NCI-H524 (cell line): ENCODE results near the gene NDC80.

Experiments
- DNase-seq, 2 experiments: peaks; one replicate each; lab custom pipeline; 2025; lab: John Stamatoyannopoulos, UW

NDC80 gene

GRCh38 chr18:2571200-2572170 is at the start of gene NDC80, which contains the start of gene METTL4:
TSS of gene NDC80 (plus strand) at chr18:2571557. CDS start at chr18:2572986, 1,429 bp downstream.
TSS of gene METTL4 (minus strand) at chr18:2571505. CDS start at chr18:2567216, 4,289 bp downstream.
- DNase-seq = peak; percentile 87 to 90

GRCh38 chr18:2522112-2522511 is 49.2 kb upstream of the NDC80 start:
- no peak for DNase-seq

- DNase-seq = peak; percentile 7 to 56
These were observed 46.6 kb upstream of the NDC80 start for GRCh38 chr18:2524794-2525198.

GRCh38 chr18:2526329-2526728 is 45.0 kb upstream of the NDC80 start:
- DNase-seq = peak; percentile 44 to 82

- no peak for DNase-seq
These were observed 42.2 kb upstream of the NDC80 start for GRCh38 chr18:2529154-2529553.

GRCh38 chr18:2531751-2532150 is 39.6 kb upstream of the NDC80 start:
- DNase-seq = no peak

GRCh38 chr18:2532797-2533196 is 38.6 kb upstream of the NDC80 start:
- no peak for DNase-seq

GRCh38 chr18:2534906-2535305 is 36.5 kb upstream of the NDC80 start:
- no peak for DNase-seq

- no peak for DNase-seq
These were observed 35.9 kb upstream of the NDC80 start for GRCh38 chr18:2535419-2535910.

- no peak for DNase-seq
These were observed 35.3 kb upstream of the NDC80 start for GRCh38 chr18:2536063-2536462.

GRCh38 chr18:2536493-2536892 is 34.9 kb upstream of the NDC80 start:
- peak in 1 of 2 experiments; percentile 15 for DNase-seq

- no peak for DNase-seq
These were observed 34.1 kb upstream of the NDC80 start for GRCh38 chr18:2537296-2537695.

- DNase-seq = peak in 1 of 2 experiments; percentile 37
These were observed 33.1 kb upstream of the NDC80 start for GRCh38 chr18:2538236-2538635.

GRCh38 chr18:2538844-2539243 is 32.5 kb upstream of the NDC80 start:
- peak; percentile 24 to 70 for DNase-seq

GRCh38 chr18:2540575-2540974 is 30.8 kb upstream of the NDC80 start:
- no peak for DNase-seq

GRCh38 chr18:2541925-2542563 is 29.3 kb upstream of the NDC80 start:
- peak in 1 of 2 experiments; percentile 40 for DNase-seq

GRCh38 chr18:2545155-2545554 is 26.2 kb upstream of the NDC80 start:
- DNase-seq = no peak

GRCh38 chr18:2547477-2548087 is 23.8 kb upstream of the NDC80 start:
- peak in 1 of 2 experiments; percentile 50 for DNase-seq

- no peak for DNase-seq
These were observed 21.9 kb upstream of the NDC80 start for GRCh38 chr18:2549462-2549861.

- no peak for DNase-seq
These were observed 19.9 kb upstream of the NDC80 start for GRCh38 chr18:2551425-2551824.

GRCh38 chr18:2554696-2555095 is 16.7 kb upstream of the NDC80 start:
- no peak for DNase-seq

- no peak for DNase-seq
These were observed 15.5 kb upstream of the NDC80 start for GRCh38 chr18:2555895-2556294.
